HG03432 (cell line): ENCODE results near the gene VAV2.
"Not testable (repeated sequence)": the region's sequence is repeated elsewhere in the genome, so short reads cannot be mapped to it uniquely, and the experiment has no call there.

Experiments
- ATAC-seq: cut with Tn5 transposase; IDR thresholded peaks from one replicate; pipeline ENCODE4 v1.9.1; 2021; ENCODE audit warnings: mild to moderate bottlenecking, moderate library complexity; ENCODE audit not compliant: unreplicated experiment

VAV2 gene

DNA sequence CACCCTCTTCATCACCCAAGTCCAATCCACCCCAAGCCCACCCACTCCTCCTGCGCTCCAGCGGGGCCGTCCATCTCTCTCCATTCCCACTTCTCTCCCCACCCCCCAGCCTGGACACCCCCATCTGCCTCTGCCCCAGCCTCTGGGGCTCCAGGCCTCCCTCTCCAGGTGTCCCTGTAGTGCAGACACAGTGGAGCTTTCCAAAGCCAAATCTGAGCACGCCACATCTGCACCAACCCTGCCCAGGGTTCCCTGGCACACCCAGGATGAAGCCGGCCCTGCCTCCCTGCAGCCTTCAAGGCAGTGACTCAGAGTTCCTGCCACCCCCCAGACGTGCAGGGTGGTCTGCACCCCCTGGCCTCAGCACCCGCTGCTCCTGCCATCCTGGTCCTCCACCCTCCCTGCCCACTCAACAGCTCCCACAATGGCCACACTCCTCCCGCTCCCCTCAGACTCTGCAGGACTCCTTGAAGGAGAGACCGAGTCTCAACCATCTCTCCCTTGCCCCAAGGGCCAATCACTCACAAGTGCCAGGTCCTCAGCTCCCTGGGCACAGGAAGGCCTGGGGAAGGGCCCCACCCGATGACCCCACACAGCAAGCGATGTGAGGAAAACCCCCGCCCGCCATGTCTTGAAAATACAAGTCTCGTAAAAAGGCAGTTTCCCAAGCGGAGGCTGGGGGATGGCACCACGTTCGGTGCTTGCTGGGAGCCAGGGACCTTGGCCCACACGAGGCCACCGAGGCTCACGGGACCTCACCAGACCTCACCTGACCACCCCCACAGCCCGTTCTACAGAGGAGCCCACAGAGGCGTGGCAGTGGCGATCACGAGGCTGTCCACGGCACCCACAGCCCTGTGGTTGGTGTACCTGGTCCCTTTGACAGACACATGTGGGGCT, 22.2 kb downstream of the VAV2 start:
- ATAC-seq: no peak

- no peak for ATAC-seq
Observed at GRCh38 chr9:133968966-133969617, 23.0 kb downstream of the VAV2 start.

DNA sequence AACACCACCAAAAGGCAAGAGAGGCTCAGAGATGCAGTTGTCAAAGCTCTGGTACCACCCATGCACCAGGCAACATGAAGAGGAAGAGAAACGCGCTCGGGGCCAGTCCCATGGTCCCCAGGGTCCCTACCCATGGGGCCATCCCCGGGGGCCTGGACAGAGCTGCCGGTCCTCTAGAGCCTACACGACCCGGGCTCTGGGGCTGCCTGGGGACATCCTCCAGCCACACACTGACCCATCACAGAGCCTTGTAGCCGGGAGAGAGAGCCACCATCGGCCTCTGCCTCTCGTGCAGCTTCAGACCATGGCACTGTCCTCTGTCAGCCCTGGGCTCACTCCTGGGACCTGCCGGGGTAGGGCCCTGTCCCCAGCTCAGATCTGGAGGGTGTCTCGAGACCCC, 23.7 kb downstream of the VAV2 start:
- ATAC-seq: no peak

DNA sequence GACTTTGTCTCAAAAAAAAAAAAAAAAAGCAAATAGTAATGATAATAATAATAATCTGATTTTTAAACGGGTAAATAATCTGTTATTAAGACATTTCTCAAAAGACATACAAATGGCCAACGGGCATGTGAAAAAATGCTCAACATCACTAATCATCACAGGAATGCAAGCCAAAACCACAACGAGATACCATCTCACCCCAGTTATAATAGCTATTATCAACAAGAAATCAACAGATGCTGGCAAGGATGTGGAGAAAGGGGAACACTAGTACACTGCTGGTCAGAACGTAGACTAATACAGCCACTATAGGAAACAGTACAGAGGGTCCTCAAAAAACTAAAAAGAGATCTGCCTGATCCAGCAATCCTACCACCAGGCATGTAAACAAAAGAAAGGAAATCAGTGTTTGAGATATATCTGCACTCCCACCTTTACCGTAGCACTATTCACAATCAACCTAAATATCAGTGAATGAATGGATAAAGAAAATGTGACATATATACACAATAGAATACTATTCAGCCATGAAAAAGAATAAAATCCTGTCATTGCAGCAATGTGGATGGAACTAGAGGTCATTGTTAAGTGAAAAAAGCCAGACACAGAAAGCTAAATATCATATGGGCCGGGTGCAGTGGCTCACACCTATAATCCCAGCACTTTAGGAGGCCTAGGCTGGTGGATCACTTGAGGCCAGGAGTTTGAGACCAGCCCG, 24.9 kb downstream of the VAV2 start:
- ATAC-seq: no peak

- no peak for ATAC-seq
Observed at GRCh38 chr9:133964463-133964862, 27.7 kb downstream of the VAV2 start.

GRCh38 chr9:133963166-133963565, 29.0 kb downstream of the VAV2 start:
- no peak for ATAC-seq

- no peak for ATAC-seq
Observed at GRCh38 chr9:133962341-133962740, 29.8 kb downstream of the VAV2 start.

DNA sequence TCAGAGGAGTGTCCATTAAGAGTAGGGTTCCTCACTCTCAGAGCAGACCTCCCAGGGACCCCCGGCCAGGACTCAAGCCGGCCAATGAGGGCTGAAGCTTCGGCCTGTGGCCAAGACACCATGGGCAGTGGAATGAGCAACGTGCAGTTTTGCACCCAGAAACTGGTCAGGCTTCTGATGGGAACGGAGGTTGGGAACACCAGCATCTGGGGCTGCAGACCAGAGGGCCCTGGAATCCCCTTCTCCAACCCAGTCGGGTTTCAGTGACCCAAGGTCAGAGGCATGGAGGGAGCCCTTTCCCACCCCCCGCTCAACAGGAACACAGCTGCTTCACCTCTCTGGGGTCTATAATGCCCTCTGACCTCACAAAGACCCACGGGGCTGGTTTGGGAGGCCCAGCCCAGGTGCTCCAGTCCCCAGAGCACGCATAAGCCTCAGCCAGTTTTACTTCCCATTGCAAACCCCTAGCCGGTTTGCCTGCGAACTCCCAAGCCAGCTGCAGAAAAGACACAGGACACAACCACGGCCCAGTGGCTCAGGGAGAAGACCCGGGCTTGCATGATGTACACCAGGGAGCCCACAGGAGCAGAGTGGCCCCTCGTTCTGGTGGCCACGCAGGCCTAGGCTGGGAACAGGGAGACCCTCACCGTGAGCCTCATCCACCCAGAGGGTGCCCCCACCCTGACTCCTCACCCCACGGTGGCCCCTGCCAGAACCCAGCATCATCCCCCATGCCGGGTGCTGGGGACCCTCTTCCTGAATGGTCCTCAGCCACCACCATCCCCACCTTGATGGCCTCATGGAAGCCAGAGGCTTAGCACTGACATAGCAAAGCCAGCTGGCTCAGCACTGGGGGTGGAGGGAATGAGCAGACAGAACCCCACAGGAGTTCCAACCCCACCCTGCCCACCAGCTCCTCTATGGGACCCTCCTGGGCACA, 30.6 kb downstream of the VAV2 start:
- ATAC-seq: no peak

DNA sequence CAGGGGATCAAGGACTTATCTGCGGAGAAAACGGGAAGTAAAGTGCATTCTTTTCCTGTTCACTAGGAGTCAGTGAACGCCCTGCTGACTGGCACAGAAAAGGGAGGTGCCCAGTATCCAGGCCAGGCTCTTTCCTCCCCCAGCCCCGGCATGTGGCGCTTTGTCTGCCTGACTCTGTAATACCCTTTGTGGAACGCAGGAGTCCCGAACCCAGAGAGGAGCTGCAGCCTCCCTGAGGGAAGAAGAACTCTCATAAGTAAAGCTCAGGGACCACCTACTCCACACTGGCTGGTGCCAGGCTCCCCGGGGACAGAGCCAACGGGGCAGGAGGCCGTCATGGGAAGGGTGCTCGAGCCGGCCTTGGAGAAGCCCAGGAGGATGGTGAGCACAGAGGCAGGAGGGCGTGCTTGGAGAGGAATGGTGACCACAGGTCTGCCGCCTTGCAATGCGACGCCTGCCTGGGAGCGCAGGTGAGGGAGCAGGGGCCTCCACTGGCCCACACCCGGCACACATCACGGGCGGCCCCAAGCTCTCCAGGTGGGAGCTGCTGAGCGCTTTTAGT, 31.5 kb downstream of the VAV2 start:
- ATAC-seq: no peak

- no peak for ATAC-seq
Observed at GRCh38 chr9:133959966-133960567, 32.1 kb downstream of the VAV2 start.

GRCh38 chr9:133959171-133959570, 33.0 kb downstream of the VAV2 start:
- ATAC-seq: no peak

GRCh38 chr9:133958756-133959155, 33.4 kb downstream of the VAV2 start:
- peak; percentile 32 for ATAC-seq

GRCh38 chr9:133957772-133958171, 34.4 kb downstream of the VAV2 start:
- not testable (repeated sequence) for ATAC-seq

DNA sequence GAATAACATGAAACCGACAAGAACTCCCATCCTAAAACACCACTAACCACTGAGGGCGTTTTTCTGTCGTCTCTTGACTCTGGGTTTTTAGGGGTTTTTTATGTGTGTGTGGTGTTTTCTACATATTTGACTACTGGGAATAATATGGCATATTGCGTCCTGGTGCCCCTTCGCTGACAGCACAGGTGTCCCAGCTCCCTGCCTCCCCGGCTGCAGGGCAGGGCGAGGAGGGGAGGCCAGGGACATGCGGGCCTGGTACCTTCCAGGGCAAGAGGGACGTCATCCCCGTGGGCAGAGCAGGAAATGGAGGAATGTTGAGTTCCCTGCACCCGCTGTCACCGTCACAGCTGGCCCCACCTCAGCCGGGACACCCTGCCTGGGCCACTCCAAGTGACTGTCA, 34.8 kb downstream of the VAV2 start:
- ATAC-seq: no peak

DNA sequence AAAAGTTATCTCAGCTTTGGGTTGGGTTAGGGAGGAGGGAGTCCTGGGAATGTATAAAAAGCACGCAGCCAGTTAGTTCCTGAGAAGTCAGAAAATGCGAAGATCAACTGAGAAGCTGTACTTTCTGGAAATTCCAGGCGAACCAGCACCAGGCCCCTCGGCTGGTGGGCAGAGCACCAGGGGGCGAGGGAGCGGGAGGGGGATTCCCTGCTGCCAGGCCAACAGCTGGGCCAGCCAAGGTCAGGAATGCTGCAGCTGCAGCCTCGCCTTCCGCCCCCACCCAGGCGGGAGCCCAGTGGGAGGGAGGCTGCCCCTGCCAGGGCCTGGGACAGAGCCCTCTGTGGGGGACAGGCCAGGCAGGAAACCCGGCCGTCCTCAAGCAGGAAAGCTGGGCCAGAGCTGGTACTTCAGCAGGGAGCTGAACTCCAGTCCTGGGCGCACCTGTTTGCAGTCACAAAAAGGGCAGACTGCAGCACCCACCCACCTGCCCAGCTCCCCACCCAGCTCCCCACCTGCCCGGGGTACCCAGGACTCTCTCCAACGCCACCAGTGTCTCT, 35.5 kb downstream of the VAV2 start:
- ATAC-seq: no peak

DNA sequence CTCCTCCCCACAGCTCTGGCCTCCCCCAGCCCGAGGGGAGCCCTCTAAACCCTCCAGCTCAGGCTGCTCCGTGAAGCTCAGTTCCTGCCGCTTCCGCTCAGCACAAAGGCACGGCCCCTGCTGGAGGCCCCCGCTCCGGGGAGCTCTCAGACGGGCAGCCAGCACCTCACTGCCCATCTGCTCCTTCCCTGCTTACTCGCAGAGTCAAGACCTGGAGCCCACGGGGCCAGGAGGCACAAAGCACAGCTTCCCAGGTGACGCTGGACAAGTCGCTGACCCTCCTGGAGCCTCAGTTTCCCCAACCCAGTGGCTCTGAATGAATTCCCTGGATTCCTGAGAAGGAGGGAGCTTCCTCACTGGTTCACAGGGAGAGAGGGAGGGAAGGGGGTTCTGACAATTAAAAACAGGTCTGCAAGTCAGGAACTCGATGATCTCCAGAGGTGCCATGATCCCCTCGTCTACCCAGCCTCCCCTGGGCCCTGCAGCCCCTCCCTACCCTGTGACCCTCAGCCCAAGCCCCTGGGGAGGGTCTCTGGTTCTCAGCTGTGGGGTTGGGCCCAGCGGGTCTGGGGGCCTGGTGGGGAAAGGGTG, 36.2 kb downstream of the VAV2 start:
- no peak for ATAC-seq

GRCh38 chr9:133954862-133955529, 37.1 kb downstream of the VAV2 start:
- no peak for ATAC-seq

GRCh38 chr9:133953976-133954709, 38.0 kb downstream of the VAV2 start:
- ATAC-seq: no peak
